VCaP (cell line): ENCODE results near the gene SOX1.

ENCODE experiments used
- H3K27ac ChIP-seq: fragments of 450-650 bp; 2 replicates; pipeline ENCODE4 v1.5.1; 2017
- CTCF ChIP-seq: fragments of 450-650 bp; conservative IDR thresholded peaks from 2 replicates; pipeline ENCODE4 v1.5.1; 2017; ENCODE audit warnings: mild to moderate bottlenecking, moderate library complexity

The SOX1 gene

GRCh38 chr13:112095354-112095753 is 28.4 kb downstream of the SOX1 start:
- no peak overlapping the region for H3K27ac ChIP-seq
- no peak for TF ChIP-seq CTCF

- TF ChIP-seq CTCF, result no peak
- H3K27ac ChIP-seq, result no peak overlapping the region
These were observed 30.0 kb downstream of the SOX1 start for GRCh38 chr13:112096959-112097358.

DNA sequence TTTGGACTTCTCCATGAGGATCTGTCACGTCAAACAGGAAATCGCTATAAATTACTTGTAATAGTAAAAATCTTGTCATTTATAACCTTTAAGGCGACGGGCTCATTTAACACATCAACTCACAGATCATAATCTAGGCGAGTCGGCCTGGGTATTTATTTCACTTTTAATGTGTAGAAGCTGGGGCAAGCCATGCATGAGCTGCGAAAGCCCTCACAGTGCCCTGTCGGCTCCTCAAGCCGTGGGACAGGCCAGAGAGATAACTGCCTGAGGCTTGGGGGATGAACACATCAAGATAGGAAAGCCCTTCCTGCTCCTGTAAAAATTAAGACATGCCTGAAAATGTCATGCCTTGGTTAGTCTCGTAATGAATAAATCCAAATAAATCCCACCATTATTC is 30.8 kb downstream of the SOX1 start:
- no peak for TF ChIP-seq CTCF
- no peak overlapping the region for H3K27ac ChIP-seq

GRCh38 chr13:112098699-112099098 is 31.8 kb downstream of the SOX1 start:
- no peak for TF ChIP-seq CTCF
- H3K27ac ChIP-seq, result no peak overlapping the region

DNA sequence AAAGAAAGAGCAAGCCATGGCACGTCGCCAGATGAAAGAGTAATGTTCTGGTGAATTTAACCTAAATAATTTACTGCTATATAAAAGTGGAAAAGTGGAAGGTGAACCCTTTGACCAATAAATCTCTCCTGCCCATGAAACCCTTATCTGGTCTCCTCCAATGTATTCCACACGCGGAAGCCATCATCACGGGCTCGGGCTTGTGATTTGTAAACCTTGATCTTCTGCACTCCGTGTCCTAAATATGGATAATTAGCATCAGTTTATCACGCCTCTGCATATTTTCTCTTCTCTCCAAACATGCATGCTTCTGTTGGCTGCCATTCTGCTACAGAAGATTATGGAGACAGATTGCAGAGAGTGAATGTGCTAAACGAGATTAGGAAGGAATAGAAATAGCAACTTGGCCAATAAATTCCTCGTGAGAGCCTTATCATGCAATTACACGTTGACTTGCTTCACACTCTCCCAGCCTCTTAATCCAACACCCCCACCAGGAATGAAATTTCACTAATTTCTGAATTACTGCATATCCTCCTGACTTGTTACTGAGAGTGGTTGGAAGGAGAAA is 34.5 kb downstream of the SOX1 start:
- no peak for TF ChIP-seq CTCF
- H3K27ac ChIP-seq, result no peak overlapping the region

DNA sequence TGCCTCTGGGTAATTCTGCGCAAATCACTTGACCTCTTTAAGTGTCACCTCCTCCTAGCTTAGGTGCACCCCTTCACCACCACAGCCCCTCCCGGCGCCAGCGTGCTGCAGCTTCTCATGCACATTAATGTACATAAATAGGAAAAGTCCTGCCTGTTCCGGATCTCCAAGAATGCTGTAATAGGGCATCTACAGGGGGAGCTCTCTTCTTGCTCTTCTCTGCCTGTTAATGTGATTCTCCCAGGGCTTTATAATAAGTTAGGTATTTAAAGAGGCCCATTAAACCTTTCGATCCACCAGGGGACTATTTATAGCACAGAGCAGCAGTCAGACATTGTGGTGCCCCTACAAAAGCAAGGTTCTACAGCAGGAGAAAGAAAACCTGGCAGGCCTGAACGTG is 35.3 kb downstream of the SOX1 start:
- TF ChIP-seq CTCF, result peak; percentile 43
- H3K27ac ChIP-seq, result no peak overlapping the region

GRCh38 chr13:112103260-112103838 is 36.4 kb downstream of the SOX1 start:
- H3K27ac ChIP-seq, result no peak overlapping the region
- TF ChIP-seq CTCF, result no peak
